PC-9 (cell line): ENCODE measurements around the gene CNTN5. TPM values are rescaled to one million over a fixed set of nuclear protein-coding genes. Genes with fewer than 3 reads are reported as not detected.

ENCODE experiments used
- BruUV-seq: library from RNA; stranded (reverse); fragments of 400-500 nt; replicated peaks from 2 replicates; lab custom pipeline; 2021; lab: Mats Ljungman, UMichigan
- CTCF ChIA-PET: fragments of 300-600 bp; sonication (Branson Sonifier 250); formaldehyde crosslinking; loops from one replicate; lab custom pipeline; 2022; ENCODE audit warnings: antibody characterized with exemption; lab: Charles Lee
- POLR2A ChIA-PET: fragments of 300-600 bp; sonication (Branson Sonifier 250); formaldehyde crosslinking; loops from one replicate; lab custom pipeline; 2022; ENCODE audit warnings: antibody characterized with exemption; ENCODE audit not compliant: unreplicated experiment; lab: Charles Lee
- DNase-seq, 2 experiments: peaks; one replicate each; pipeline versions ENCODE4 v3.0.0 to v3.0.0-alpha.2; 2015 to 2022; ENCODE audit warnings: mixed read lengths in 1 of 2
- H2AFZ ChIP-seq: fragments of 200-600 bp; sonication (generic); 2 replicates; pipeline ENCODE4 v1.8.1; 2017; ENCODE audit warnings: antibody characterized with exemption
- H3F3A ChIP-seq: fragments of 200-600 bp; sonication (generic); 2 replicates; pipeline ENCODE4 v1.8.1; 2017; ENCODE audit warnings: antibody characterized with exemption, mild to moderate bottlenecking, low read depth; ENCODE audit not compliant: insufficient read depth
- H3K27ac ChIP-seq: fragments of 200-600 bp; sonication (generic); 2 replicates; pipeline ENCODE4 v1.6.1; 2016; ENCODE audit warnings: mixed run types
- H3K27me3 ChIP-seq: fragments of 200-600 bp; sonication (generic); 2 replicates; pipeline ENCODE4 v1.6.1; 2016; ENCODE audit warnings: low read depth, mixed run types; ENCODE audit not compliant: insufficient read depth
- H3K36me3 ChIP-seq: fragments of 200-600 bp; sonication (generic); 2 replicates; pipeline ENCODE4 v1.6.1; 2016; ENCODE audit warnings: low read depth, mixed run types
- H3K4me1 ChIP-seq: fragments of 200-600 bp; sonication (generic); replicated peaks from 2 replicates; pipeline ENCODE4 v1.6.1; 2016; ENCODE audit warnings: mixed run types; ENCODE audit not compliant: insufficient read depth
- H3K4me2 ChIP-seq: fragments of 200-600 bp; sonication (generic); 2 replicates; pipeline ENCODE4 v1.6.1; 2017; ENCODE audit warnings: mixed run types
- H3K4me3 ChIP-seq: fragments of 200-600 bp; sonication (generic); 2 replicates; pipeline ENCODE4 v1.6.1; 2016; ENCODE audit warnings: mixed run types
- H3K79me2 ChIP-seq: fragments of 200-600 bp; sonication (generic); 2 replicates; pipeline ENCODE4 v1.6.1; 2017; ENCODE audit warnings: low read depth, mixed run types
- H3K9me2 ChIP-seq: fragments of 200-600 bp; sonication (generic); 2 replicates; pipeline ENCODE4 v1.8.1; 2017; ENCODE audit warnings: mild to moderate bottlenecking; ENCODE audit not compliant: insufficient read depth
- H3K9me3 ChIP-seq: fragments of 200-600 bp; sonication (generic); 2 replicates; pipeline ENCODE4 v1.8.1; 2016; ENCODE audit warnings: low read depth; ENCODE audit not compliant: insufficient read depth
- H4K20me1 ChIP-seq: fragments of 200-600 bp; sonication (generic); 2 replicates; pipeline ENCODE4 v1.8.1; 2017; ENCODE audit not compliant: insufficient read depth
- CTCF ChIP-seq: fragments of 200-600 bp; sonication (generic); conservative IDR thresholded peaks from 2 replicates; pipeline ENCODE4 v1.6.1; 2017; ENCODE audit warnings: mixed run types, antibody characterized with exemption, mild to moderate bottlenecking, moderate library complexity
- EZH2 ChIP-seq: fragments of 200-600 bp; sonication (generic); IDR thresholded peaks from 2 replicates; pipeline ENCODE4 v1.8.0; 2017; ENCODE audit warnings: antibody characterized with exemption, low read depth
- intact Hi-C: fragments of 100-400 bp; cut with micrococcal nuclease; formaldehyde crosslinking; loops from one replicate; pipeline ENCODE4 v1.10.0; 2022; ENCODE audit not compliant: unreplicated experiment
- total RNA-seq: library from RNA; stranded (reverse); gene quantifications from 2 replicates; pipeline ENCODE4 v1.2.3, GENCODE V29; 2021

CNTN5 gene
- total RNA-seq, 1 experiment from 2014 or later, result not detected

DNA sequence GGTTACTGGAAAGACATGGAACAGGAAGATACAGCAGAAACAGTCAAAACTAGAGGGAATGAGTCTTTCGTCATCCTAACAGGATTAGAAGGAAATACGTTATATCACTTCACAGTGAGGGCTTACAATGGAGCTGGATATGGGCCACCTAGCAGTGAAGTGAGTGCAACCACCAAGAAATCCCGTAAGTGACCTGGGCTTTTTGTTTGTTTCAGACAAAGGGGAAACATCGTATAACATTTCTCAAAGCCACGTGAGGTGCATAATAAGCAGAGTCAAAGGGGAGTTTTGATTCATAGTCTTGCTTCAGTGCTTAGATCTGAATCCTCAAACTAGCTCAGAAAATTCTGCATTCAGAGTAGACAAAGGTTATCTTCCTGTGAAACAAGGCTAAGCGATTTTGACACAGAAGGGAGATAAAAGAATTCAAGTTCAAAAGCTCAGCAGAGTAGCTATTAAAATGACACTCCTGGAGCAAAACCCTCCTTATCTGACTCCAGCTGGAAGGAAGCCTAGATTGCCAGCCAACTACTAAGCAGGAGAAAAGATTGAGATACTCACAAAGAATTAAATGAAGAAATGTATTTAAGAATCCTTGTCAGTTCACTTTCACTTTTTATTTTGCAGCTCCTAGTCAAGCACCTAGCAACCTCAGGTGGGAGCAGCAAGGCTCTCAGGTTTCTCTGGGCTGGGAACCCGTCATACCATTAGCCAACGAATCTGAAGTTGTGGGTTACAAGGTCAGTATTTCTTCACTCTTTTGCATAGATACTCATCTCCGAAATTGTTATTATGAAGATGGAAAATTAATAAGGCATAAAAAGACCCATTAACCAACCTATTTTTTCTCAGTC lies 1319.9 kb downstream of the CNTN5 start:
- no peaks in the 10 kb centered on the region for H3K79me2 ChIP-seq
- H3K27me3 ChIP-seq, result no peaks in the 10 kb centered on the region
- ChIA-PET POLR2A (interaction anchor here (0.6 kb wide), 1 partner anchor 169 kb away, joined by 3 read pairs; no protein-coding TSS in a partner anchor), CTCF (no interaction called here)
- DNase-seq, result peak in 1 of 2 experiments; percentile 32
- no peak overlapping the region for H3K4me3 ChIP-seq
- no peaks in the 10 kb centered on the region for H3K4me1 ChIP-seq
- no peak overlapping the region for H3K27ac ChIP-seq
- H2AFZ ChIP-seq, result no peak overlapping the region; the same call in 1 of the 2 replicates
- H3K36me3 ChIP-seq, result no peaks in the 10 kb centered on the region
- no peaks in the 10 kb centered on the region for H4K20me1 ChIP-seq
- no peaks in the 10 kb centered on the region for H3F3A ChIP-seq
- no peaks in the 10 kb centered on the region for H3K9me3 ChIP-seq
- BruUV-seq, result no TSS peak
- peak overlapping the region; percentile 3; the same call in 1 of the 2 replicates for H3K4me2 ChIP-seq
- no peaks in the 10 kb centered on the region for H3K9me2 ChIP-seq
- TF ChIP-seq EZH2 (no peak), CTCF (no peak)
- intact Hi-C loops, result no loop called here

DNA sequence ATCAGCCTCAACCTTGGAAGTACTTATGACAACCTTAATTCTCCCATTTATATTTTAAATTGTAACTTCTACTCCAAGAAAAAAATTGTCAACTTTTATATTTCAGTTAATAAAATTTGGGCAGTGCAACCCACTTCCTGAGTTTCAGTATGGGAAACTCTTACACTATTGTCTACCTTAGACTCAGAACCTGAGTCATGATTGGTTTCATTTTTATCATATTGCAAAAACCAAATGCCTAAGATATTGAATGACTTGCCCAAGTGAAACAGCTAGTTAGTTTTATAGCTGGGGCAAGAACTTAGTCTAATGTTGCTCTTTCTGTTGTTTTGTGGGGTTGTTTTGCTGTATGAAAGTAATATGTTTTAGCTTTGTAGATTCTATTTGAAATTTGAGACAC lies 1332.3 kb downstream of the CNTN5 start:
- Histone ChIP-seq H3K9me3 (no peaks in the 10 kb centered on the region), H3F3A (no peaks in the 10 kb centered on the region), H3K27me3 (no peaks in the 10 kb centered on the region), H3K4me2 (no peak overlapping the region), H3K36me3 (no peaks in the 10 kb centered on the region), H3K27ac (no peak overlapping the region), H2AFZ (no peak overlapping the region), H3K9me2 (peaks cover 6% of the 10 kb centered on the region; the same call in 1 of the 2 replicates), H4K20me1 (no peaks in the 10 kb centered on the region), H3K4me1 (0 out of 2 replicates have a peak, but pooled peaks cover 4% of the 10 kb centered on the region), H3K79me2 (no peaks in the 10 kb centered on the region), H3K4me3 (no peak overlapping the region)
- no TSS peak for BruUV-seq
- intact Hi-C loops, result no loop called here
- ChIA-PET POLR2A (no interaction called here), CTCF (no interaction called here)
- DNase-seq, result no peak
- TF ChIP-seq EZH2, result no peak
- TF ChIP-seq CTCF, result no peak

GRCh38 chr11:100354736-100355135 lies 1334.0 kb downstream of the CNTN5 start:
- CTCF ChIA-PET, result no interaction called here
- intact Hi-C loops, result no loop called here

More at GRCh38 chr11:100354736-100355135, 1334.0 kb downstream of the CNTN5 start:
- peaks cover 6% of the 10 kb centered on the region; the same call in 1 of the 2 replicates for H3K9me2 ChIP-seq
- H3K4me3 ChIP-seq, result no peak overlapping the region
- no TSS peak for BruUV-seq
- H4K20me1 ChIP-seq, result no peaks in the 10 kb centered on the region
- POLR2A ChIA-PET, result no interaction called here
- no peaks in the 10 kb centered on the region for H3K36me3 ChIP-seq
- H3K4me1 ChIP-seq, result 0 out of 2 replicates have a peak, but pooled peaks cover 4% of the 10 kb centered on the region
- H2AFZ ChIP-seq, result no peak overlapping the region
- H3K27me3 ChIP-seq, result no peaks in the 10 kb centered on the region
- no peaks in the 10 kb centered on the region for H3K9me3 ChIP-seq
- no peak for DNase-seq
- H3K4me2 ChIP-seq, result no peak overlapping the region
- no peaks in the 10 kb centered on the region for H3F3A ChIP-seq
- TF ChIP-seq CTCF (no peak), EZH2 (no peak)
- no peak overlapping the region for H3K27ac ChIP-seq
- H3K79me2 ChIP-seq, result no peaks in the 10 kb centered on the region
